Heart left ventricle (tissue), 13 donors: ENCODE measurements around the gene DEPP1.
"Not testable (repeated sequence)": the region's sequence is repeated elsewhere in the genome, so short reads cannot be mapped to it uniquely, and the experiment has no call there.

Source experiments
- POLR2A ChIP-seq, 2 donors: fragments of 450-650 bp; IDR thresholded peaks; one replicate each; pipeline ENCODE4 v1.6.1; 2017; ENCODE audit warnings: antibody characterized with exemption in 2 of 2, mild to moderate bottlenecking in 2 of 2, moderate library complexity in 2 of 2
- TF ChIP-seq, protein P1 (sequence below), 12 donors: fragments of 200-600 bp; sonication (generic) in 4 of 12; IDR thresholded peaks; one replicate each; pipeline versions ENCODE4 v1.5.0 to v1.8.0; 2018 to 2022; ENCODE audit warnings: antibody characterized with exemption in 12 of 12, mild to moderate bottlenecking in 5 of 12
- donor health status: ischemic (EF 13 %, LVEDD 7.1; RV severe dilation, severe dysfunction).
- donor health status: DM: no; HTN: yes; CAD: no.
- donor health status: DM: no; HTN: no; CAD: no.
- donor health status: ischemic (EF 25% LVEDD 6.9; RV normal size, moderate dysfunction).
- donor health status: ischemic (EF 25% LVEDD 5.7; RV mildly dilated, moderate dysfunction).
- donor health status: ischemic (EF 35%, LVEDD 5.7; RV mildly dilated, moderate dysfunction).
- donor health status: nonischemic (EF 11% LVEDD 7.7; RV severe dilation, severe dysfunction).
- donor health status: DM: yes; HTN: yes; CAD: no.
- donor health status: PGD.
- donor health status: ischemic (EF 29% LVEDD 5.4; RV normal size, mild dysfunction).
- donor health status: nonischemic (EF 23%, LVEDD 6.1; RV moderate dilation, normal function).

DNA sequence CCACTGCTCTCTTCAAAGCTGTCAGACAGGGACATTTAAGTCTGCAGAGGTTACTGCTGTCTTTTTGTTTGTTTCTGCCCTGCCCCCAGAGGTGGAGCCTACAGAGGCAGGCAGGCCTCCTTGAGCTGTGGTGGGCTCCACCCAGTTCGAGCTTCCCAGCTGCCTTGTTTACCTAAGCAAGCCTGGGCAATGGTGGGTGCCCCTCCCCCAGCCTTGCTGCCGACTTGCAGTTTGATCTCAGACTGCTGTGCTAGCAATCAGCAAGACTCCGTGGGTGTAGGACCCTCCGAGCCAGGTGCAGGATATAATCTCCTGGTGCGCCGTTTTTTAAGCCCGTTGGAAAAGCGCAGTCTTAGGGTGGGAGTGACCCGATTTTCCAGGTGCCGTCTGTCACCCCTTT, 35.9 kb upstream of the DEPP1 start:
- TF ChIP-seq, protein P1, sequence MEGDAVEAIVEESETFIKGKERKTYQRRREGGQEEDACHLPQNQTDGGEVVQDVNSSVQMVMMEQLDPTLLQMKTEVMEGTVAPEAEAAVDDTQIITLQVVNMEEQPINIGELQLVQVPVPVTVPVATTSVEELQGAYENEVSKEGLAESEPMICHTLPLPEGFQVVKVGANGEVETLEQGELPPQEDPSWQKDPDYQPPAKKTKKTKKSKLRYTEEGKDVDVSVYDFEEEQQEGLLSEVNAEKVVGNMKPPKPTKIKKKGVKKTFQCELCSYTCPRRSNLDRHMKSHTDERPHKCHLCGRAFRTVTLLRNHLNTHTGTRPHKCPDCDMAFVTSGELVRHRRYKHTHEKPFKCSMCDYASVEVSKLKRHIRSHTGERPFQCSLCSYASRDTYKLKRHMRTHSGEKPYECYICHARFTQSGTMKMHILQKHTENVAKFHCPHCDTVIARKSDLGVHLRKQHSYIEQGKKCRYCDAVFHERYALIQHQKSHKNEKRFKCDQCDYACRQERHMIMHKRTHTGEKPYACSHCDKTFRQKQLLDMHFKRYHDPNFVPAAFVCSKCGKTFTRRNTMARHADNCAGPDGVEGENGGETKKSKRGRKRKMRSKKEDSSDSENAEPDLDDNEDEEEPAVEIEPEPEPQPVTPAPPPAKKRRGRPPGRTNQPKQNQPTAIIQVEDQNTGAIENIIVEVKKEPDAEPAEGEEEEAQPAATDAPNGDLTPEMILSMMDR (IDR thresholded peaks at IDR 0.05), result not testable (repeated sequence)
- not testable (repeated sequence) for TF ChIP-seq POLR2A (IDR thresholded peaks at IDR 0.05)
